T-helper 17 cell (primary cell): ENCODE results near the gene PRX. TPM values are rescaled to one million over a fixed set of nuclear protein-coding genes. Genes with fewer than 3 reads are reported as not detected.
"Not testable (repeated sequence)": the region's sequence is repeated elsewhere in the genome, so short reads cannot be mapped to it uniquely, and the experiment has no call there.

Experiments
- ATAC-seq: fragments of 150-1000 bp; cut with Tn5 transposase; 2 replicates; pipeline ENCODE4 v1.10.0; 2021; ENCODE audit warnings: mild to moderate bottlenecking, moderate library complexity
- DNase-seq, 3 donors: peaks; one replicate each; pipeline versions ENCODE4 v3.0.0 to v3.0.0-alpha.2; 2020 to 2021
- H3K9me3 ChIP-seq: one replicate; pipeline ENCODE4 v1.7.0; 2013; ENCODE audit warnings: low read length, mild to moderate bottlenecking; ENCODE audit not compliant: control insufficient read depth, poor library complexity, severe bottlenecking
- H3K27ac Mint-ChIP-seq: one replicate; pipeline ENCODE4 v1.8.0; 2022; ENCODE audit warnings: mild to moderate bottlenecking, moderate library complexity, mixed read lengths
- H3K27me3 Mint-ChIP-seq: one replicate; pipeline ENCODE4 v1.8.0; 2022; ENCODE audit warnings: mixed read lengths
- H3K36me3 Mint-ChIP-seq: one replicate; pipeline ENCODE4 v1.8.0; 2022; ENCODE audit warnings: low read depth, mixed read lengths
- H3K4me1 Mint-ChIP-seq: one replicate; pipeline ENCODE4 v1.8.0; 2022; ENCODE audit warnings: mild to moderate bottlenecking, mixed read lengths
- H3K4me3 Mint-ChIP-seq: one replicate; pipeline ENCODE4 v1.8.0; 2022; ENCODE audit warnings: mild to moderate bottlenecking, moderate library complexity, mixed read lengths
- total RNA-seq, 4 donors: library from RNA in 2 of 4; stranded (reverse) in 2 of 4; gene quantifications; one replicate each; pipeline ENCODE4 v1.2.3 and lab custom pipeline; 2022 to 2026

PRX gene
- total RNA-seq, 2 donors from 2014 or later: 1.5 to 1.7 TPM

- ATAC-seq (no peak), DNase-seq (no peak)
- Mint-ChIP-seq H3K27ac (peak overlapping the region; percentile 81), H3K4me3 (peak overlapping the region; percentile 62), H3K4me1 (peaks cover 21% of the 10 kb centered on the region), H3K27me3 (peaks cover under 1% of the 10 kb centered on the region), H3K36me3 (peaks cover 2% of the 10 kb centered on the region)
- H3K9me3 ChIP-seq: no peaks in the 10 kb centered on the region
These were observed 3.9 kb upstream of the PRX start for GRCh38 chr19:40416918-40417642.

- H3K9me3 ChIP-seq: no peaks in the 10 kb centered on the region
- no peak for ATAC-seq
- Mint-ChIP-seq H3K27me3 (peaks cover 4% of the 10 kb centered on the region), H3K4me3 (no peak overlapping the region), H3K27ac (no peak overlapping the region), H3K36me3 (peaks cover 2% of the 10 kb centered on the region), H3K4me1 (peaks cover 21% of the 10 kb centered on the region)
- no peak for DNase-seq
These were observed 2.6 kb upstream of the PRX start for GRCh38 chr19:40415768-40416167.

- H3K9me3 ChIP-seq: no peaks in the 10 kb centered on the region
- Mint-ChIP-seq H3K27ac (no peak overlapping the region), H3K4me3 (no peak overlapping the region), H3K27me3 (peaks cover 4% of the 10 kb centered on the region), H3K4me1 (peaks cover 20% of the 10 kb centered on the region), H3K36me3 (peaks cover 2% of the 10 kb centered on the region)
- DNase-seq: no peak
- ATAC-seq: no peak
These were observed 1.7 kb upstream of the PRX start for GRCh38 chr19:40414542-40415535.

- DNase-seq (no peak), ATAC-seq (no peak)
- H3K4me1 Mint-ChIP-seq: peaks cover 15% of the 10 kb centered on the region
- H3K27ac Mint-ChIP-seq: no peak overlapping the region
- no peaks in the 10 kb centered on the region for H3K9me3 ChIP-seq
- peaks cover 2% of the 10 kb centered on the region for H3K36me3 Mint-ChIP-seq
- H3K4me3 Mint-ChIP-seq: no peak overlapping the region
- H3K27me3 Mint-ChIP-seq: peaks cover 4% of the 10 kb centered on the region
These were observed 312 bp downstream of the PRX start for GRCh38 chr19:40412866-40413265.

- no peak for DNase-seq
These were observed 1.1 kb downstream of the PRX start for GRCh38 chr19:40411958-40412499.

GRCh38 chr19:40411125-40411842 lies 1.9 kb downstream of the PRX start:
- no peak for ATAC-seq
- Mint-ChIP-seq H3K27ac (no peak overlapping the region), H3K4me1 (peaks cover 8% of the 10 kb centered on the region)

More at GRCh38 chr19:40411958-40412499, 1.1 kb downstream of the PRX start:
- H3K27me3 Mint-ChIP-seq: peaks cover 4% of the 10 kb centered on the region
- ATAC-seq: no peak
- no peaks in the 10 kb centered on the region for H3K9me3 ChIP-seq
- no peak overlapping the region for H3K27ac Mint-ChIP-seq
- peaks cover 11% of the 10 kb centered on the region for H3K4me1 Mint-ChIP-seq
- H3K4me3 Mint-ChIP-seq: no peak overlapping the region
- peaks cover 2% of the 10 kb centered on the region for H3K36me3 Mint-ChIP-seq

GRCh38 chr19:40410030-40410389 lies 3.2 kb downstream of the PRX start:
- peaks cover 4% of the 10 kb centered on the region for H3K27me3 Mint-ChIP-seq
- no peak for DNase-seq
- no peak overlapping the region for H3K27ac Mint-ChIP-seq
- H3K9me3 ChIP-seq: no peaks in the 10 kb centered on the region
- H3K36me3 Mint-ChIP-seq: no peaks in the 10 kb centered on the region
- no peak overlapping the region for H3K4me3 Mint-ChIP-seq
- no peak for ATAC-seq
- peaks cover 8% of the 10 kb centered on the region for H3K4me1 Mint-ChIP-seq

More at GRCh38 chr19:40411125-40411842, 1.9 kb downstream of the PRX start:
- H3K9me3 ChIP-seq: no peaks in the 10 kb centered on the region
- no peaks in the 10 kb centered on the region for H3K36me3 Mint-ChIP-seq
- peaks cover 4% of the 10 kb centered on the region for H3K27me3 Mint-ChIP-seq
- no peak for DNase-seq
- H3K4me3 Mint-ChIP-seq: no peak overlapping the region

GRCh38 chr19:40408598-40408925 lies 4.6 kb downstream of the PRX start:
- H3K9me3 ChIP-seq, H3K36me3 Mint-ChIP-seq, DNase-seq, H3K27me3 Mint-ChIP-seq, H3K27ac Mint-ChIP-seq, H3K4me3 Mint-ChIP-seq, ATAC-seq: not testable (repeated sequence)
- H3K4me1 Mint-ChIP-seq: peaks cover 15% of the 10 kb centered on the region

GRCh38 chr19:40407714-40408597 lies 5.2 kb downstream of the PRX start:
- no peaks in the 10 kb centered on the region for H3K9me3 ChIP-seq
- DNase-seq: no peak
- Mint-ChIP-seq H3K27me3 (peaks cover 4% of the 10 kb centered on the region), H3K27ac (no peak overlapping the region), H3K4me3 (no peak overlapping the region), H3K4me1 (peaks cover 19% of the 10 kb centered on the region), H3K36me3 (no peaks in the 10 kb centered on the region)
- no peak for ATAC-seq

GRCh38 chr19:40403262-40403984 lies 9.8 kb downstream of the PRX start:
- ATAC-seq: peak; percentile 70
- no peak overlapping the region for H3K27ac Mint-ChIP-seq
- peak; percentile 59 to 76 (median 71) for DNase-seq
- no peaks in the 10 kb centered on the region for H3K9me3 ChIP-seq
- H3K4me1 Mint-ChIP-seq: peaks cover 33% of the 10 kb centered on the region
- H3K36me3 Mint-ChIP-seq: peaks cover 4% of the 10 kb centered on the region
- peaks cover 4% of the 10 kb centered on the region for H3K27me3 Mint-ChIP-seq
- H3K4me3 Mint-ChIP-seq: peak overlapping the region; percentile 92

- Mint-ChIP-seq H3K27ac (no peak overlapping the region), H3K27me3 (peaks cover 4% of the 10 kb centered on the region), H3K4me1 (peaks cover 27% of the 10 kb centered on the region), H3K4me3 (no peak overlapping the region), H3K36me3 (peaks cover 4% of the 10 kb centered on the region)
- H3K9me3 ChIP-seq: no peaks in the 10 kb centered on the region
- ATAC-seq: no peak
- DNase-seq: no peak
These were observed 12.6 kb downstream of the PRX start for GRCh38 chr19:40400559-40400958.
